COLO668 (cell line): ENCODE results near the gene IQGAP2.

Experiments used
- DNase-seq: peaks from one replicate; lab custom pipeline; 2025; ENCODE audit not compliant: unreplicated experiment; lab: John Stamatoyannopoulos, UW

IQGAP2 gene

GRCh38 chr5:76445830-76446229 is 42.7 kb downstream of the IQGAP2 start:
- no peak for DNase-seq

- no peak for DNase-seq
Measured at GRCh38 chr5:76446776-76447175, 43.7 kb downstream of the IQGAP2 start.

GRCh38 chr5:76449606-76450005 is 46.5 kb downstream of the IQGAP2 start:
- DNase-seq = no peak

GRCh38 chr5:76450054-76450453 is 47.0 kb downstream of the IQGAP2 start:
- DNase-seq = no peak

GRCh38 chr5:76451031-76451701 is 48.1 kb downstream of the IQGAP2 start:
- DNase-seq = no peak

- DNase-seq = no peak
Measured at GRCh38 chr5:76455531-76456133, 52.5 kb downstream of the IQGAP2 start.

GRCh38 chr5:76456258-76456657 is 53.2 kb downstream of the IQGAP2 start:
- no peak for DNase-seq

- no peak for DNase-seq
Measured at GRCh38 chr5:76457674-76458485, 54.8 kb downstream of the IQGAP2 start.

- no peak for DNase-seq
Measured at GRCh38 chr5:76458486-76458830, 55.4 kb downstream of the IQGAP2 start.

GRCh38 chr5:76460104-76460503 is 57.0 kb downstream of the IQGAP2 start:
- DNase-seq = no peak

- no peak for DNase-seq
Measured at GRCh38 chr5:76462097-76462667, 59.1 kb downstream of the IQGAP2 start.

- DNase-seq = no peak
Measured at GRCh38 chr5:76467216-76467615, 64.1 kb downstream of the IQGAP2 start.

GRCh38 chr5:76468635-76469425 is 65.7 kb downstream of the IQGAP2 start:
- DNase-seq = no peak

- no peak for DNase-seq
Measured at GRCh38 chr5:76469656-76470290, 66.7 kb downstream of the IQGAP2 start.

GRCh38 chr5:76470976-76471375 is 67.9 kb downstream of the IQGAP2 start:
- no peak for DNase-seq

- DNase-seq = no peak
Measured at GRCh38 chr5:76471406-76471805, 68.3 kb downstream of the IQGAP2 start.

GRCh38 chr5:76471987-76472334 is 68.9 kb downstream of the IQGAP2 start:
- DNase-seq = no peak

- DNase-seq = no peak
Measured at GRCh38 chr5:76472335-76473008, 69.4 kb downstream of the IQGAP2 start.

- no peak for DNase-seq
Measured at GRCh38 chr5:76473009-76473336, 69.9 kb downstream of the IQGAP2 start.

GRCh38 chr5:76473661-76474060 is 70.6 kb downstream of the IQGAP2 start:
- DNase-seq = no peak
